Stimulated activated CD4-positive, alpha-beta T cell treated with anti-CD3 and anti-CD28 coated beads, Interleukin-1b, Interleukin-23, amount 100 ng/mL, for 4 hours (primary cell): ENCODE data around the gene B3GNT2.
"Not testable (repeated sequence)": the region's sequence is repeated elsewhere in the genome, so short reads cannot be mapped to it uniquely, and the experiment has no call there.

Source experiments
- DNase-seq, 2 donors: peaks; one replicate each; pipeline ENCODE4 v3.0.0-alpha.2; 2020; ENCODE audit warnings: low read depth in 2 of 2

B3GNT2 gene

GRCh38 chr2:62238236-62238635 is 42.3 kb downstream of the B3GNT2 start:
- no peak for DNase-seq

GRCh38 chr2:62240546-62240945 is 44.6 kb downstream of the B3GNT2 start:
- no peak for DNase-seq

- DNase-seq = no peak
These were observed 48.1 kb downstream of the B3GNT2 start for GRCh38 chr2:62243983-62244382.

GRCh38 chr2:62248226-62248625 is 52.3 kb downstream of the B3GNT2 start:
- DNase-seq = no peak

GRCh38 chr2:62250239-62250638 is 54.3 kb downstream of the B3GNT2 start:
- no peak for DNase-seq

GRCh38 chr2:62254424-62255266 is 58.7 kb downstream of the B3GNT2 start:
- DNase-seq = no peak

GRCh38 chr2:62257466-62257865 is 61.6 kb downstream of the B3GNT2 start:
- no peak for DNase-seq

GRCh38 chr2:62263076-62263715 is 67.3 kb downstream of the B3GNT2 start:
- no peak for DNase-seq

- DNase-seq = no peak
These were observed 68.3 kb downstream of the B3GNT2 start for GRCh38 chr2:62264186-62264585.

- no peak for DNase-seq
These were observed 69.2 kb downstream of the B3GNT2 start for GRCh38 chr2:62265106-62265505.

- no peak for DNase-seq
These were observed 70.6 kb downstream of the B3GNT2 start for GRCh38 chr2:62266433-62267038.

- DNase-seq = no peak
These were observed 71.8 kb downstream of the B3GNT2 start for GRCh38 chr2:62267696-62268095.

- not testable (repeated sequence) for DNase-seq
These were observed 72.8 kb downstream of the B3GNT2 start for GRCh38 chr2:62268681-62269188.

- no peak for DNase-seq
These were observed 74.8 kb downstream of the B3GNT2 start for GRCh38 chr2:62270728-62271127.
